K562 treated with DMSO at 1 percent for 4 hours (cell line): Measurements from ENCODE around the gene RBM11. TPM values are rescaled to one million over a fixed set of nuclear protein-coding genes. Genes with fewer than 3 reads are reported as not detected.

Source experiments
- total RNA-seq: library from RNA; unstranded; fragments of 300-600 nt; gene quantifications from 2 replicates; pipeline ENCODE4 v1.2.3, GENCODE V29; 2022; ENCODE audit not compliant: insufficient read depth

Gene RBM11, protein sequence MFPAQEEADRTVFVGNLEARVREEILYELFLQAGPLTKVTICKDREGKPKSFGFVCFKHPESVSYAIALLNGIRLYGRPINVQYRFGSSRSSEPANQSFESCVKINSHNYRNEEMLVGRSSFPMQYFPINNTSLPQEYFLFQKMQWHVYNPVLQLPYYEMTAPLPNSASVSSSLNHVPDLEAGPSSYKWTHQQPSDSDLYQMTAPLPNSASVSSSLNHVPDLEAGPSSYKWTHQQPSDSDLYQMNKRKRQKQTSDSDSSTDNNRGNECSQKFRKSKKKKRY
- 1.8 and 3.5 TPM in 2 replicates for total RNA-seq

DNA sequence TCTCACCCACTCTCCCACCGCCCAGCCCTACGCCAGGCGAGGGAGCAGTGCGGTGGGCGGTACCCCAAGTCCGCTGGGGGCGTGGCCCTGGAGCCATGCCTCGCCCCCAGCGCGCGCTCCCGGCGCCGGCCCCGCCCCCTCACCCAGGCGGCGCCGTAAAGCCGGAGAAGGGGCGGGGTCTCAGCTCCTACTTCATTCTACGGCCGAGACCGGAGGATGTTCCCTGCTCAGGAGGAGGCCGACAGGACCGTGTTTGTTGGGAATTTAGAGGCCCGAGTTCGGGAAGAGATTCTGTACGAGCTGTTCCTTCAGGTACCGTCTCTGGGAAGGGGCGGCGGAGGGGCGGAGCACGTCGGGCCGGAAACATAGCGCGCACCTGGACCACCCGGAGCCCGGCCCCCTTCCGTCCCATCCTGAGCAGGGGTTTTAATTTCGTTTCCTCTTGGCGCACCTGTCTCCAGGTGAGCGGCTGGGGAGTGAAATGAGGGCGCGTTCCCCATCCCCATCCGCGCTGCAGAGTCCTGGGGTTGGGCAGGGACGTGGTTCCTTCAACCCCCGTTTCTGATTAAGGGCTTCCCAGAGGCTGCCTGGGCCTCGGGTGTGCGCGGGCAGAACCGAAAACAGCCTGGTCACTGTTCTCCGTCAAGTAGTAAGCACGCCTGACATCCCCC is at the start of gene RBM11:
TSS of gene RBM11 (plus strand) at position 187 of the 671 bp plus-strand sequence. CDS start at position 217, 30 bp downstream.

DNA sequence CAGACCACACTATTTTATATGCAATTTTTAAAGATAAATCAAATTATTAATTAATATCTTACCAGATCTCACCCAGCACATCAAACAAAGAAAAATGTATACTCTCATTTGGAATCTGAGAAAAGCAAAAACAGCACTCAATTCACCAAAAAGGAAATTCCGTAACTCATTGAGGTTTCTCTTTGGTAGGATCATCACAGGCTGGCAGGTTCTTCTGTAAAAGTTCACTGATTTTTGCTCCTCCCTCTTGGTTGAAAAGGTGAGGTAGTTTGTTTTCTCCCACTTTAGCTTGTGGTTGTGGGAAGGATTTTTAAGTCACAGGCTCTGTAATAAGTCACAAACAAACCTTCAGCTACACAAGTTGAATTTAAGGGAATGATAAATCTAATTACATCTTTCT is 5.2 kb upstream of the RBM11 start, which contains the start of gene LIPI:
TSS of gene LIPI (minus strand) at position 218 of the 400 bp plus-strand sequence. CDS start at position 108, 110 bp downstream.

Other genes starting within 250 kb of the RBM11 start
- not detected in 2 replicates for gene LIPI, start 5.2 kb upstream of the RBM11 start, total RNA-seq
- 24.7 and 27.7 TPM in 2 replicates for gene HSPA13, start 167.0 kb downstream of the RBM11 start, total RNA-seq